Suppressor macrophage treated with lipopolysaccharide for 4 hours (primary cell): ENCODE data around the gene MPIG6B.
A peak's percentile ranks its signal among the peaks of the same experiment; 100 is the strongest.

Experiments used
- DNase-seq: peaks from one replicate; pipeline ENCODE4 v3.0.0-alpha.2; 2020

Gene MPIG6B

DNA sequence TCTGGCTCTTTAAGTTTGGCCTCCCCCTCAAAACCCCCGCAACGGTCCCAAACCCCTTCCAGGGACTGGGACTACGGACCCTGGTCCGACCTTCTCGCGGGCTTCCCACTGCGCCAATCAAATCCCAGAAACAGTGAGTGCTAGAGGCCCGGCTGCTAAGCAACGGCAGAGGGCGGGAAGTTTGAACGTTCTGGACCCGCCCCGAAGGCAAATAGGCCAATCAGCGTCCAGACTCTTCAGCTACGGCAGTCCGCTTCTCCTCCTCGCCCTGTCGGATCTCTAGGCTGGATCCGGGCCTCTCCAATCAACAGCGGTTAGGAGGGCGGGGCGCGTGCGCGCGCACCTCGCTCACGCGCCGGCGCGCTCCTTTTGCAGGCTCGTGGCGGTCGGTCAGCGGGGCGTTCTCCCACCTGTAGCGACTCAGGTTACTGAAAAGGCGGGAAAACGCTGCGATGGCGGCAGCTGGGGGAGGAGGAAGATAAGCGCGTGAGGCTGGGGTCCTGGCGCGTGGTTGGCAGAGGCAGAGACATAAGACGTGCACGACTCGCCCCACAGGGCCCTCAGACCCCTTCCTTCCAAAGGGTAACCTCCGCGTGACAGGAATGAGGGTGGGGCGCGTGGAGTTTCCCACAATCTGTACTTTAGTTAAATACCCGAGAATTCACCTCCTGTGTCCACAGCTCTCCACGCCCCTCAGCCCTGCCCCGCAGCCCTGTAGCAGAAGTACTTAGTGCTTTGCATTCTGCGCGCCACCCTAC is 16.6 kb downstream of the MPIG6B start, which contains the start of gene MSH5:
MSH5 (plus strand) TSS at position 367 of the 758 bp plus-strand sequence. CDS start 462 bp downstream, outside the sequence.
- DNase-seq: peak; percentile 99

DNA sequence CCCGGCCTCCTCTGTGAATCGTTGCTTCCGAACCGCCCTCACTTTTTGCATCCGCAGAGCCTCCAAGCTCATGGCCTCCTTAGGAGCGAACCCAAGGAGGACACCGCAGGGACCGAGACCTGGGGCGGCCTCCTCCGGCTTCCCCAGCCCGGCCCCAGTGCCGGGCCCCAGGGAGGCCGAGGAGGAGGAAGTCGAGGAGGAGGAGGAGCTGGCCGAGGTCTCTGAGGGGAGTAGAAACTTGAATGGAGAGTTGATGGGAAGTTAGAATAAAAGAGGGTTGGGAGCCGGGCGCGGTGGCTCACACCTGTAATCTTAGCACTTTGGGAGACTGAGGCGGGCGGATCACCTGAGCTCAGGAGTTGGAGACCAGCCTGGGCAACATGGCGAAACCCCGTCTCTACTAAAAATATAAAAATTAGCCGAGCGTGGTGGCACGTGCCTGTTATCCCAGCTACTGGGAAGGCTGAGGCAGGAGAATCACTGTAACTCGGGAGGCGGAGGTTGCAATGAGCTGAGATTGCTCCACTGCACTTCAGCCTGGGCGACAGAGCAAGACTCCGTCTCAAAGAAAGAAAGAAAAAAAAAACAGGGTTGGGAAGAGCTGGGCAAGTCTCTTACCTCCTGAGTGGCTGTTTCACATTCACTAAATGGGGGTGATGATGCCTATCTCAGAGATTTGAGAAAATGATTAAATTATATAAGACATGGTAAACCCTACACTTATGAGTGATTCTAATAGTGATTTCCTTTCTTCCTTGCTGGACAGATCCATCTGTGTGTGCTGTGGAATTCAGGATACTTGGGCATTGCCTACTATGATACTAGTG is 17.4 kb downstream of the MPIG6B start:
- peak; percentile 71 for DNase-seq

DNA sequence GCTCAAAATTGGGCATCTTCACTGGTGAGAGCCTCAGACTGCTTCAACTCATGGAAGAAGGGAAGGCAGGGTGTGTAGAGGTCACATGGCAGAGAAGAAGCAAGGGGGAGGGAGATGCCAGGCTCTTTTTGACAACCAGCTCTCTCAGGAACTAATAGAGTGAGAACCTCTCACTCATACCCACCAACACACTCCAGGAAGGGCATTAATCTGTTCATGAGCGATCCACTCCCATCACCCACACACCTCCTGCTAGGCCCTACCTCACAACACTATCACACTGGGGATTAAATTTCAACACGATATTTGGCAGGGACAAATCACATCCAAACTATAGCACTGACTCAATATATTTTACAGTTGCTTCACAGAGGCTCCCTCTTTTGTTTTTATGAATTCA is 18.6 kb downstream of the MPIG6B start:
- no peak for DNase-seq

DNA sequence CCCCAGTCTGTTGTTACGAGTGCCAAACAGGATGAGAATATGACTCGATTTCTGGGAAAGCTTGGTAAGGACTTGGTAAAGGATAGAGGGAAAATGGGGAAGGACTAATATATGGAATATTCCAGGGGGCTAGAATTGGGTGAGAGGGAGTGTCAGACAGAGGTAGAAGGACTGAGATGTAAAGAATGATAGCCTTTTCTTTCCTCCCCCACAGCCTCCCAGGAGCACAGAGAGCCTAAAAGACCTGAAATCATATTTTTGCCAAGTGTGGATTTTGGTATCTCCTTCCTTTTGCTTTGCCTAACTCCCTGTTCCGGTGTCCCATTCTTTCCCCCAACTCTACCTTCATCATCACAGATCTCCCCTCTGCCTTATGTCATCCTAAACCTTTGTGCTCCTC is 19.7 kb downstream of the MPIG6B start:
- no peak for DNase-seq

DNA sequence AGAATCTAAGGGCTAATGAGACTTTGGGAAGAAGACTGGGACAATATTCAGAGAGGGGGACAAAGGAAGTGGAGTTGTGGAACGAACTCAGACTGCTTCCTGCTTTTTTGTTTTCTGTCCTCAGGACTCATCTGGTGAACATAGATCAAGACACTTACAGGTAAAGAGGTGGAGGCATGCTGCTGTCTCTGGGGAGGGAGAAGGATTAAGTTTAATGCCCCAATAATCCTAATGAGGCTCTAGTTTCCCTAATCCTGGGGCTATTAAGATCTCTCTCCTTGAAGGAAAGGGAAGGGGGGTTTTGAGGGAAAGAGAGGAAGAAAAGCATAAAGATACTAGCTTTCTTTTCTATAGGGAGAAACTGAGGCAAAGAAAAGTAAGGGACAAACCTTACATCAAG is 21.2 kb downstream of the MPIG6B start:
- DNase-seq: no peak

DNA sequence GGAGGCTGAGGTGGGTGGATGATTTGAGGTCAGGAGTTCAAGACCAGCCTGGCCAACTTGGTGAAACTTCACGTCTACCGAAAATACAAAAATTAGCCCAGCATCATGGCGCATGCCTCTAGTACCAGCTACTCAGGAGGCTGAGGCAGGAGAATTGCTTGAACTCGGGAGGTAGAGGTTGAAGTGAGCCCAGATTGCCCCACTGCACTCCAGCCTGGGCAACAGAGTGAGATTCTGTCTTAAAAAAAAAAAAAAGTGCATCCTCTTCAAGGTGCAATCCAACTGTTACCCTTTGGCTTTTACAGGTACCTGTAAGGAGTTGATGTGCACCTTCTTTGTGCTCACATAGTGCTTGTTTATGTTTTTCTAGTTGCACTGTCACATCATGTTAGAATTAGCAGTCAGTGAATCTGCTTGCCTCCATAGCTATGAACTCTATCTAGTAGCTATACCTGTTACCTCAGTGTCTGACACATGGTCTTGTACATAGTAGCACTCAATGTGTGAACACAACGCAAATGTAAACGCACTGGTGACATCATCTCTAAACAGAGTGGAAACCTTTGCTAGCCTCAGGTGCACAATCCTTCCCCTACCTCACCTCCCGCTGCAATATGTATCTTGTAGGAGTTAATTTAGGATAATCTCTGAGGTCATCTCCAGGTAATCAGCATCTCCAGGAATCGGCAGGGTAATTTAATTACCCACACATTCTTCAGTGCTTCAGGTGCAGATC is 26.3 kb downstream of the MPIG6B start:
- no peak for DNase-seq

DNA sequence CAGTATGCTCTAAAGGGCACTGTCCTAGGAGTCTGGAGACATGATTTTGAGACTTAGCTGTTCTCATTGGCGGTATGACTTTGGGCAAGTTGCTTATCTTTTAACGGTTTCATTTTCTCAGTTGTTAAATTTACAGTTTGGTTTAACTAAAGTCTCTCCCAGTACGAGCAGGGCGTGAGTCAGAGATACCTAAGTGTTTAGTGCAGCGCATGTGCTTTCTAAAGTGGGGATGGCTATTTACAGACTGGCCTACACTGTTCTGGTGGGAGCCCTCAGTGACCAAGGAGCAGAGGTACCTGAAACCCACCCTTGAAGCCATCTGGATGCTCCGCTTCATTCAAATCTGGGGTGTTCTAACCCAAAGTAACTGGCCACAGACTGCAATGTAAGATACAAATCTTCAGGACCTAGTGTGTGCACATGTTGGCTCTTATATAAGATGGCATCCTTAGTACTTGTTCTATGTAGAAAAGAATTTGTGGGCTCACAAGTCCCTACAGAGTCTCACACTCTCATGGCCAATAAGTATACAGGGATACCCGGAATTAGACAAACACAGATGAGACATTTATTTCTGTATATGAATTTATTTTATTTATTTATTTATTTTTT is 27.3 kb downstream of the MPIG6B start:
- DNase-seq: no peak

DNA sequence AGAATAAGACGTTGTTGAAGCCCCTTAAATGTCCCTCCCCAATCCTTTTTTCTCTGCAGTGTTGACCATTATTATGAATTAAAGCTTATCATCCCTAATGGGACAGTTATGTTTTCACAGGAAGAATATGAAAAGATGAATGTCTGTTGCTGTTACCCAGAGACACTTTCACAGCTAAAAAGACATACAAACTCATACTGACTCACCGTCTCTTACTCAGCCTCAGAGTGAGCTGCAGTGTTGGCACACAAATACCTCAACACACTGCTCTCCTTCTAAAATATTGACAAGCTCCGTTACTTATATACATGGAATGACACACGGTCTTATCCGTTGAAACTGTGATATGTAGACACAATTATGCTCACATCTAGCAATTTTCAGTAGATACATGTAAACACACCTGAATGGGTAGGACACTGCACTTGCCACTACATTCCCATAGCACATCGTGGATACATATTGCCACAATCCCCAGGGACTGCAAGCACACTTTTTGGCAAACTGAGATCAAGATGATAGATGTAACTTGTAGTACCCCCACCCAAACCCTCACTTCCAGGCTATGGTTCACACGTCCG is 29.7 kb downstream of the MPIG6B start:
- no peak for DNase-seq

DNA sequence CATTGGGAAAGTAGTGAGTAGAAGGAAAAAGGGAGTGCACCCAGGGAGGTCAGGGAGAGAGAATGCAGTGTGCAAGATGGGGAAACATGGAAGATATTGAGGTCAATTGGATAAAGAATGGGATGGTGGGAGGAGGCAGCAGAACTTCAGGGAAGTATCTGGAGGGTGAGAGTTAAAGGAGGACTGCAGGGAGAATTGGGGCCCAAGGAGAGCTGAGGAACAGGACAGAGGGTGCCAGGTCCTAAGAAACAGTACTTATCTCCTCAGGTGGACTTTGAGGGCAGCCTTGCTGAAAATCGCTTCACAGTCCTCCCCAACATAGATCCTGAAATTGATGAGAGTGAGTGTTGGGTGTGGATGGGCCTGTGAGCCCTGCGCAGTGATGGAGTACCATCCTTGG is 35.1 kb downstream of the MPIG6B start:
- DNase-seq: no peak

DNA sequence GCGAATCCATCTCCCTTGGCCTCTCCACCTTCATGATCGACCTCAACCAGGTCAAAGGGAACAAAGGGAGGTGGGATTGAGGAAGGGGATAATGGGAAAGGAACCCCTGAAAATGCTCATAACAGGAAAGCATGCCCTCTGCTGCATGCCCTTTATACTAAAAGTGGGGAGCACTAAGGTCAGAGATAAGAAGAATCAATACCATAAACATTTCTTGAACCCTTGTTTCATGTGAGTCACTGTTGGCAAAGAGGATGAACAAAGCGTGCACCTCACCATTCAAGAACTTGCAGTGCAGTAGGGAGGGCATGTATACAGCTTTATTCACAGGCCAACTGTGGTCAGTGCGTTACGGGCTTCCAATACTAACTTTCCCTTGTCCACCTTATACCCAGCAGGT is 37.6 kb downstream of the MPIG6B start:
- DNase-seq: no peak

DNA sequence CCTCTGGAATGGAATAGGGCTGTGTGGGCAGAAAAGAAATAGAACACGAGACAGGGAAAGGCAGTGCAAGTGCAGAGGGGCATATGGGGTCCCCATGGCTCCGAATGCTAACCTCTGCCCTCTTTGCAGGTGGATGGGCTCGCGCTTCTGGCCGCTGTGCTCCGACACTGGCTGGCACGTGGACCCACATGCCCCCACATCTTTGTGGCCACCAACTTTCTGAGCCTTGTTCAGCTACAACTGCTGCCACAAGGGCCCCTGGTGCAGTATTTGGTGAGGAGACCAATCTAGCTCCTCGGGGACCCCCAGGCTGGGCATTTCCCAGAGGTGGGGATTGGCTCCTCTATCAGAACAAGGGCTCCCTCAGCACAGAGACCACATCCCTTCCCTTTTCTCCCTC is 38.2 kb downstream of the MPIG6B start:
- no peak for DNase-seq

DNA sequence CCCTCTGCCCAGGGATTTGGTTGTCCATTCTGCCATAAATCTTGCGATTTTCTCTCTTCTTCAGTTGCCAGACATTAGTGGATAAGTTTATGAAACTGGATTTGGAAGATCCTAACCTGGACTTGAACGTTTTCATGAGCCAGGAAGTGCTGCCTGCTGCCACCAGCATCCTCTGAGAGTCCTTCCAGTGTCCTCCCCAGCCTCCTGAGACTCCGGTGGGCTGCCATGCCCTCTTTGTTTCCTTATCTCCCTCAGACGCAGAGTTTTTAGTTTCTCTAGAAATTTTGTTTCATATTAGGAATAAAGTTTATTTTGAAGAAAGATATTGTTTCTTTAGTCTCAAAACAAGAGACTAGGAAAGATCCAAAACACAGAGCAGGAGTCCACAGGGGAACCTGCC is 39.2 kb downstream of the MPIG6B start, which contains the start of gene SAPCD1:
SAPCD1 (plus strand) TSS at position 301 of the 400 bp plus-strand sequence. CDS start 399 bp downstream, outside the sequence.
- DNase-seq: no peak

DNA sequence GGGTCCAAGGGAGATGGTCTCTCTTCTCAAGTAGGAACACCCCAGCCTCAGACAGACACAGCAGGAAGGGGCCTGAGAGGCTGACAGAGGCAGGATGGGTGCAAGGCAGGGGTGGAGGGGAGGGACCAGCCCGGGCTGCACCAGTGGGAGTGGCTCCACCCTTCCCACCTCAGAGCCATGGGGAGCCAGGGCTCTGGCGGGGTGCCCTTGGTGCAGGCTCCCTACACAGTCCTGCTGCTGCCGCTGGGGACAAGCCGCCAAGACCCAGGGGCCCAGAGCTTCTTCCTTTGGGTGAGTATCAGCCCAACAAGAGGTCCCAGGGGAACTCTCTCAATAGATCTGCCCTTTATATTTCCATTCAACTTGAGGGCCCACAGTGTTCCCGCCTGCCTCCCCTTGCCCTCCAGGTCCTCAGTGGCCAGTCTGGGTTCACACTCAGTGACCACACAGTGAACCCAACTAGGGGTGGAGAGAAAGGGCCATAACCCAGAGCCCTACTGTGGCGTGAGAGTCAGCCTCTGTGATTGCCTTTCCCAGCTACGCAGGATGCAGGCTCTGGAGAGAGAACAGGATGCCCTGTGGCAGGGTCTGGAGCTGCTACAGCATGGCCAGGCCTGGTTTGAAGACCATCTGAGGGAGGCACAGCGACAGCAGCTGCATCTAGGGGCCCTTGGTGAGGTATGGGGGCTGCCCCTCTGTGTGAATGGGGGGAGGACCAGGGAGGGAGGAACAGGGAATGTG is 39.9 kb downstream of the MPIG6B start:
- no peak for DNase-seq

DNA sequence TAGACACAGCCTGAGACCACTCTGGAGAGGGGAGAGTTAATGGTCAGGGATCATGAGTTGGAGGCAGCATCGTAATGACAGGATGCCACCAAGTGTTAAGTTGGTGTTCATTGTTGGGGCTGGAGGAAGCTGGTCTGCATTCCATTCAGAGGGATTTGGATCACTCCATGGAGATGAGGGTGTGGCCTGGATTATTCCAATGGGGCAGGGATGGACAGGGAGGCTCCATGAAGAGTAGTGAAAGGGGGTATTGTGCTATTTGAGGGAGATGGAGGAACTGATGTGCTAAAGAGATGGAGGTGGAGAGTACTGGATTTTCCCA is 40.4 kb downstream of the MPIG6B start:
- DNase-seq: no peak

DNA sequence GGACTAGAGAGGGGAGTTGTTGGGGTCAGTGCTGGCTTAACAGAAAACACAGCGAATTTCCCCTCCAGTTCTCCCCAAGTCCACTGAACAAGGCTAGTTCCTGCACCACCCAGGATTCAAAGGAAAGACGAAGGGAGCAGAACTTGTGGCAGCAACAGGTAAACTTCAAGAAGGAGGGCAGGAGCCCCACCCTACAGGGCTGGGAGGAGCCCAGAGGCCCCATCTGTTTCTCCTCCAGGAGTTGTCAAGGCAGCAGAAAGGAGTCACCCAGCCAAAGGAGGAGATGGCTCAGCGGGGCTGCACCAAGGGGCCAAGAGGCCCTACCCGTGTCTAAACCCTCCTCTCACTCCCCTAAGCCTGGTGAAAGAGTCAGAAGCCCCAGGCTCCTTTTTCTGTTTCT is 41.0 kb downstream of the MPIG6B start:
- no peak for DNase-seq

DNA sequence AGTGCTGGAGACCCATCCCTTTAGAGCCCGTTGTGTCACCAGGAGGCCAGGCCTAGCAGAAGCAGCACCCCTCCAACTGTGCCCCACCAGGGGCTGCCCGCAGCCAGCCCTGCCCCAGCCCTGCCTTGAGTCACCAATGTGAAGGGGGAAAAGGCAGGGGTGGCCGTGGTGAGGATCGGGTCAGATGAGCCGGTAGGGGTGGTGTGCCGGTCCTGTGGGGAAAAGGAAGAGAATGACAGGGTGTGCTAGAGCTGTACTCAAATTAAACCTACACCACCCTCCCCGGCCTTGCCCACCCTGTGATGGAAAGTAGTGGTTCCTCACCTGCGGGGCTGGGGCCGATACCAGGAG is 42.4 kb downstream of the MPIG6B start:
- no peak for DNase-seq

DNA sequence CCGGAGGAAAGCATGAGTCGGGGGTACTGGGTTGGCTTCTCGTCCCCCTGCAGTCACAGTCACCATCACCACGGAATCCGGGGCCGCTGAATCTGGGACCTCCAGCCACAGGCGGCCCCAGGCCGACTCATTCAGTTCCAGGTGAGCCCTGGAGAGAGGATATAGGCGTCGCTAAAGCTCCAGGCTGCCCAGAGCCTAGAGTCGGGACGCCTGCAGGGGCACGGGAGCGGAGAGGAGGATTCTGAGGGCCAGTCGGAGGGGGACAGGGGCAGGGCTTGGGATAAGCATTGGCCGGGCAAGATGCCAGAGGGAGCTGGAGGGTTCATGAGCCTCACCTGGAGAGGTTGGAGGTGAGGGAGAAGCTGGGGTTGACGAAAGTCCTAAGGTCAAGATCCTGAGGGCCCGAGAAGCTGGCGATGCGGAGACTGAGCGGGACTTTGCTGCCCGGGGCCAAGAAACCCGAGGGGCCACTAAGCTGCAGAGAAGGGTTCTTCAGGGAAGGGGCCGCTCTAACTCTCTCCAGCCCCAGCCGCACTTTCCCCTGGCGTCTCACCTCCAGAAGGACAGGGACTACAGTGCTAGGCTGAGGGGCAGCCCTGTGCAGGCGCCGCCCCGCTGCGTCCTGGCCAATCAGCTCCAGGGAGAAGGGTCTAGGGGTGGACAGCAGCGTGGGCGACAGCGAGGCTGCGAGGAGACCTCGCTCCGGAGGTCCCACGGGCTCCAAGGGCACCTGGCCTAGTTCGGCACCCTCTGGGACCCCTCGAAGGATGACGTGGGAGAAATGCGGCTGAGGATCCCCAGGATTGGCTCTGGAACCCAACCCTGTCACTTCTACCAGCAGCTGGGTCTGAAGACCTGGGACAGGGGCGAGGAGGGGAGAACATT is 43.0 kb downstream of the MPIG6B start:
- no peak for DNase-seq

DNA sequence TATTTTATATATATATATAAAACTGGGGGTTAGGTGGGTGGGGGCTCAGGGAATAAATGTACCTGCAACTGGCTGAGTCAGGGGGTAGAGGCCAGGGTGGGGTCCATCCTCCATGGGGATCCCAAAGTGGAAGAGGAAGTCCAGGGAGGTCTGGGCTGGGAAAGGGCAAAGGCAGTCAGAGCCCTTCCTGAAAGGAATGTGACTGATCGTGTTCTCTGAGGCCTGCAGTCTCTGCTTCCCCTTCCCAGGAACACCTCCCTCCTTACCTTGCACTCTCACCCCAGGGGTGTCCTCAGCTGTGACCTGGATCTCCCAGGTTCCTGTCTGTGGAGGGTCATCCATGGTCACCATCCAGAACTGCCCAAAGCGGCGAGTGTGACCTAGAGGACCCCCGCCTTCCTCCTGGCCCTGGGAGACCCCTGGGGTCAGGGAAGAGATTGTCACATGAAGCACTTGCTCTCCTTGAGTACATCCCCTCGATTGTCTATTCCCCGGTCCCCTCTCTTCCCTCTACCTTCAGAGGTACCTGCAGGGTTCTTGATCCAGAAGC is 44.0 kb downstream of the MPIG6B start:
- no peak for DNase-seq

DNA sequence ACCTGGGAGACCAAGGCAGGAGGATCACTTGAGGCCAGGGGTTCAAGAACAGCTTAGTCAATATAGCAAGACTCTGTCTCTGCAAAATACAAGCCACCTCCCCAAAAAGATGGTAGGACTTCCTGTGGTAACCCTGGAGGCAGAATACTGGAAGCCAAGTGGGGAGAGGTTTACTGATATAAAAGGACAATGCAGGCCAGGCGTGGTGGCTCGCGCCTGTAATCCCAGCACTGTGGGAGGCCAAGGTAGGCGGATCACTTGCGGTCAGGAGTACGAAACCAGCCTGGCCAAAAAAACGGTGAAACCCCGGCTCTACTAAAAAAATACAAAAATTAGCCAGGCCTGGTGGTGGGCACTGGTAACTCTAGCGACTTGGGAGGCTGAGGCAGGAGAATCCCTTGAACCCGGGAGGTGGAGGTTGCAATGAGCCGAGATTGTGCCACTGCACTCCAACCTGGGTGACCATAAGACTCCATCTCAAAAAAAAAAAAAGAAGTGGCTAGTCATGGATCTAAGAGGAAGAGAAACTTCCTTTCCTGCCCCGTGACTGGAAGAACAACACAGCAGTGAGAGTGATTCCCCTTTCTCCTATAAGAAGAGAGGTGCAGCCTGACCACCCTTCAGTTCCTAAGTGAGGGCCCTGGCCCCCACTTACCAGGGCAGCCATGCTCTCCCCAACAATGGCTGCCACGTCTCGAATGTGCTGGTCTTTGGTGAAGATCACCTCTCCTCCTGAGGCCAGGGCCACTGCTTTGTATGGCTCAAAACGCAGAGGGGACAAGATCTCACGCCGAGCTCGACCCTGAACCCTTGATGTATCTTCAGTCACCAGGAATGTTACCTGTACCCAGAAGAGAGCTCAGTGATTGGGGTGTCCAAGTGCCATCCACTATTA is 45.4 kb downstream of the MPIG6B start:
- peak; percentile 84 for DNase-seq
